H9 (cell line): Measurements from ENCODE around the gene KLHDC8A. TPM values are rescaled to one million over a fixed set of nuclear protein-coding genes. Genes with fewer than 3 reads are reported as not detected.

ENCODE experiments used
- DNase-seq: peaks from one replicate; pipeline ENCODE4 v3.0.0-alpha.2; 2017
- H2AFZ ChIP-seq: one replicate; pipeline ENCODE4 v1.6.1; 2013; ENCODE audit warnings: mild to moderate bottlenecking, low read length, control low read depth, moderate library complexity
- H2AK5ac ChIP-seq: 2 replicates; pipeline ENCODE4 v1.6.1; 2013; ENCODE audit warnings: low read length, control low read depth, mixed read lengths; ENCODE audit not compliant: insufficient read length
- H2BK120ac ChIP-seq: one replicate; pipeline ENCODE4 v1.6.1; 2013; ENCODE audit warnings: low read depth, mild to moderate bottlenecking, low read length, control low read depth, inconsistent platforms; ENCODE audit not compliant: poor library complexity, severe bottlenecking
- H2BK12ac ChIP-seq: 2 replicates; pipeline ENCODE4 v1.6.1; 2013; ENCODE audit warnings: low read length, control low read depth, mixed read lengths, low read depth; ENCODE audit not compliant: insufficient read length
- H2BK15ac ChIP-seq: 2 replicates; pipeline ENCODE4 v1.6.1; 2013; ENCODE audit warnings: low read depth, low read length, control low read depth
- H2BK20ac ChIP-seq: one replicate; pipeline ENCODE4 v1.6.1; 2013; ENCODE audit warnings: low read depth, mild to moderate bottlenecking, low read length, control low read depth, inconsistent platforms; ENCODE audit not compliant: poor library complexity, severe bottlenecking
- H2BK5ac ChIP-seq: 2 replicates; pipeline ENCODE4 v1.6.1; 2013; ENCODE audit warnings: low read length, control low read depth, mixed read lengths; ENCODE audit not compliant: insufficient read length
- H3K14ac ChIP-seq: 2 replicates; pipeline ENCODE4 v1.6.1; 2013; ENCODE audit warnings: low read length, control low read depth; ENCODE audit not compliant: insufficient read depth
- H3K18ac ChIP-seq: 2 replicates; pipeline ENCODE4 v1.6.1; 2013; ENCODE audit warnings: low read depth, mild to moderate bottlenecking, mixed read lengths, low read length, control low read depth; ENCODE audit not compliant: insufficient read length
- H3K23ac ChIP-seq: 2 replicates; pipeline ENCODE4 v1.6.1; 2013; ENCODE audit warnings: low read length, control low read depth, mixed read lengths, low read depth; ENCODE audit not compliant: insufficient read length
- H3K23me2 ChIP-seq: 2 replicates; pipeline ENCODE4 v1.6.1; 2013; ENCODE audit warnings: low read depth, mild to moderate bottlenecking, mixed read lengths, low read length, control low read depth; ENCODE audit not compliant: insufficient read length, poor library complexity, severe bottlenecking
- H3K27ac ChIP-seq: 2 replicates; pipeline ENCODE4 v1.5.1; 2013; ENCODE audit warnings: low read length, control low read depth, mixed read lengths, low read depth; ENCODE audit not compliant: insufficient read length
- H3K27me3 ChIP-seq: 2 replicates; pipeline ENCODE4 v1.6.1; 2013; ENCODE audit warnings: low read length, control low read depth, inconsistent platforms; ENCODE audit not compliant: insufficient read depth
- H3K4ac ChIP-seq: 2 replicates; pipeline ENCODE4 v1.6.1; 2013; ENCODE audit warnings: low read depth, mild to moderate bottlenecking, control low read depth, inconsistent platforms, low read length, moderate library complexity
- H3K4me1 ChIP-seq: 2 replicates; pipeline ENCODE4 v1.6.1; 2013; ENCODE audit warnings: low read length, control low read depth, inconsistent platforms; ENCODE audit not compliant: insufficient read depth
- H3K4me2 ChIP-seq: 2 replicates; pipeline ENCODE4 v1.6.1; 2013; ENCODE audit warnings: low read length, control low read depth, mixed read lengths; ENCODE audit not compliant: insufficient read length, insufficient read depth
- H3K56ac ChIP-seq: 2 replicates; pipeline ENCODE4 v1.6.1; 2013; ENCODE audit warnings: low read depth, mild to moderate bottlenecking, mixed read lengths, low read length, control low read depth; ENCODE audit not compliant: insufficient read length
- H3K79me1 ChIP-seq: 2 replicates; pipeline ENCODE4 v1.6.1; 2013; ENCODE audit warnings: low read depth, mild to moderate bottlenecking, moderate library complexity, low read length, control low read depth, inconsistent platforms; ENCODE audit not compliant: insufficient read depth, poor library complexity, severe bottlenecking
- H3K79me2 ChIP-seq: 2 replicates; pipeline ENCODE4 v1.6.1; 2013; ENCODE audit warnings: low read length, control low read depth, inconsistent platforms; ENCODE audit not compliant: insufficient read depth
- H3K9ac ChIP-seq: 2 replicates; pipeline ENCODE4 v1.6.1; 2013; ENCODE audit warnings: low read length, control low read depth, mixed read lengths; ENCODE audit not compliant: insufficient read length; ENCODE audit errors: extremely low read depth
- H3K9me3 ChIP-seq: one replicate; pipeline ENCODE4 v1.6.1; 2013; ENCODE audit warnings: low read depth, low read length, inconsistent platforms; ENCODE audit not compliant: control insufficient read depth
- H3T11ph ChIP-seq: one replicate; pipeline ENCODE4 v1.6.1; 2013; ENCODE audit warnings: mild to moderate bottlenecking, low read length, control low read depth, inconsistent platforms
- H4K20me1 ChIP-seq: one replicate; pipeline ENCODE4 v1.6.1; 2013; ENCODE audit not compliant: control insufficient read depth, insufficient read length, insufficient read depth
- H4K5ac ChIP-seq: 2 replicates; pipeline ENCODE4 v1.6.1; 2013; ENCODE audit warnings: low read depth, mild to moderate bottlenecking, mixed read lengths, low read length, control low read depth; ENCODE audit not compliant: insufficient read length
- H4K8ac ChIP-seq: replicated peaks from 2 replicates; pipeline ENCODE4 v1.6.1; 2013; ENCODE audit warnings: low read length, control low read depth, mixed read lengths, low read depth; ENCODE audit not compliant: insufficient read length
- H4K91ac ChIP-seq: 2 replicates; pipeline ENCODE4 v1.6.1; 2013; ENCODE audit warnings: low read depth, mild to moderate bottlenecking, moderate library complexity, mixed read lengths, low read length, control low read depth; ENCODE audit not compliant: insufficient read length
- H3K27ac Mint-ChIP-seq, 3 experiments: 2 replicates in 2 of 3; 3 replicates in 1 of 3; pipeline ENCODE4 v1.8.0; 2020 to 2021; ENCODE audit warnings: mixed read lengths in 3 of 3, mild to moderate bottlenecking in 1 of 3, moderate library complexity in 1 of 3
- H3K27me3 Mint-ChIP-seq: 2 replicates; pipeline ENCODE4 v1.8.0; 2021; ENCODE audit warnings: low read depth, mild to moderate bottlenecking, moderate library complexity, mixed read lengths
- H3K36me3 Mint-ChIP-seq, 3 experiments: 2 replicates in 2 of 3; 3 replicates in 1 of 3; pipeline ENCODE4 v1.8.0; 2020 to 2021; ENCODE audit warnings: low read depth in 3 of 3, mixed read lengths in 3 of 3; ENCODE audit not compliant: insufficient read depth in 1 of 3
- H3K4me1 Mint-ChIP-seq, 2 experiments: 2 replicates each; pipeline ENCODE4 v1.8.0; 2020; ENCODE audit warnings: mixed read lengths in 2 of 2
- H3K4me3 Mint-ChIP-seq, 2 experiments: 2 replicates in 1 of 2; 3 replicates in 1 of 2; pipeline ENCODE4 v1.8.0; 2020 to 2021; ENCODE audit warnings: mild to moderate bottlenecking in 2 of 2, mixed read lengths in 2 of 2, moderate library complexity in 1 of 2
- H3K9me3 Mint-ChIP-seq, 2 experiments: 2 replicates in 1 of 2; 3 replicates in 1 of 2; pipeline ENCODE4 v1.8.0; 2020; ENCODE audit warnings: mild to moderate bottlenecking in 2 of 2, mixed read lengths in 2 of 2, moderate library complexity in 1 of 2
- CTCF ChIP-seq: fragments of 200-600 bp; sonication (generic); conservative IDR thresholded peaks from 3 replicates; pipeline ENCODE4 v1.8.0; 2021; ENCODE audit warnings: antibody characterized with exemption, mild to moderate bottlenecking
- WGBS: extraction: QIAGEN DNeasy Blood & Tissue Kit; methylation state at CpG from one replicate; pipeline ENCODE4 v1.1.7; 2013; ENCODE audit warnings: missing lambda C conversion rate, low lambda C conversion rate, mixed read lengths; ENCODE audit not compliant: insufficient read length; ENCODE audit errors: extremely low coverage; 5-methylcytosine and 5-hydroxymethylcytosine counted together
- total RNA-seq: library from RNA; stranded (reverse); gene quantifications from 2 replicates; pipeline ENCODE4 v1.2.1, GENCODE V29; 2021

The KLHDC8A gene
- total RNA-seq, 1 experiment from 2014 or later, result 0.96 TPM

- no peak overlapping the region for H4K5ac ChIP-seq
- no peak overlapping the region for H3T11ph ChIP-seq
- no peak overlapping the region for H2BK15ac ChIP-seq
- peaks cover 4% of the 10 kb centered on the region for H3K23me2 ChIP-seq
- H3K4ac ChIP-seq, result no peak overlapping the region
- no peak overlapping the region for H3K27ac ChIP-seq
- H2AK5ac ChIP-seq, result no peak overlapping the region
- WGBS, result no CpG with 5 or more reads among the region's 2 CpGs
- H2BK20ac ChIP-seq, result no peak overlapping the region
- H3K9ac ChIP-seq, result no peak overlapping the region
- H3K4me3 Mint-ChIP-seq, result no peak overlapping the region
- no peak overlapping the region for H3K23ac ChIP-seq
- H4K91ac ChIP-seq, result no peak overlapping the region
- H3K27ac Mint-ChIP-seq, result peak overlapping the region; percentile 14 to 100 (median 96); a peak in 4 of 7 replicates
- H3K14ac ChIP-seq, result no peak overlapping the region
- H2BK120ac ChIP-seq, result peak overlapping the region; percentile 65
- H3K27me3 ChIP-seq, result no peaks in the 10 kb centered on the region
- peaks cover 20% of the 10 kb centered on the region for H3K4me1 ChIP-seq
- no peaks in the 10 kb centered on the region; a peak in 1 of 7 replicates for H3K36me3 Mint-ChIP-seq
- H4K20me1 ChIP-seq, result no peaks in the 10 kb centered on the region
- H3K18ac ChIP-seq, result no peak overlapping the region
- no peak overlapping the region for H2BK12ac ChIP-seq
- no peak for TF ChIP-seq CTCF
- H3K9me3 Mint-ChIP-seq, result no peaks in the 10 kb centered on the region; a peak in 1 of 5 replicates
- no peaks in the 10 kb centered on the region for H3K79me2 ChIP-seq
- no peak for DNase-seq
- H3K4me2 ChIP-seq, result no peak overlapping the region
- no peaks in the 10 kb centered on the region for H3K27me3 Mint-ChIP-seq
- H3K9me3 ChIP-seq, result no peaks in the 10 kb centered on the region
- no peak overlapping the region for H3K56ac ChIP-seq
- no peak overlapping the region for H2AFZ ChIP-seq
- no peak overlapping the region for H4K8ac ChIP-seq
- H2BK5ac ChIP-seq, result no peak overlapping the region
- H3K4me1 Mint-ChIP-seq, result peaks cover 63 to 76% of the 10 kb centered on the region in 2 experiments
- H3K79me1 ChIP-seq, result no peaks in the 10 kb centered on the region
These were observed 60.6 kb downstream of the KLHDC8A start for GRCh38 chr1:205296154-205296553.
